Neuron (in vitro differentiated cells): Measurements from ENCODE around the gene YJEFN3.

Experiments used
- H2AFZ ChIP-seq: one replicate; pipeline ENCODE4 v1.6.1; 2013; ENCODE audit warnings: low read depth, mild to moderate bottlenecking, inconsistent platforms, low read length, moderate library complexity
- H3K27me3 ChIP-seq: one replicate; pipeline ENCODE4 v1.6.1; 2013; ENCODE audit warnings: low read length; ENCODE audit not compliant: insufficient read depth
- H3K36me3 ChIP-seq: one replicate; pipeline ENCODE4 v1.6.1; 2013; ENCODE audit warnings: low read length; ENCODE audit not compliant: insufficient read depth
- H3K4me1 ChIP-seq: one replicate; pipeline ENCODE4 v1.6.1; 2013; ENCODE audit warnings: low read length; ENCODE audit not compliant: insufficient read depth
- H3K4me3 ChIP-seq: 2 replicates; pipeline ENCODE4 v1.5.1; 2013; ENCODE audit warnings: mild to moderate bottlenecking, low read length, moderate library complexity
- H3K9me3 ChIP-seq: one replicate; pipeline ENCODE4 v1.6.1; 2013; ENCODE audit warnings: low read length

YJEFN3 gene

DNA sequence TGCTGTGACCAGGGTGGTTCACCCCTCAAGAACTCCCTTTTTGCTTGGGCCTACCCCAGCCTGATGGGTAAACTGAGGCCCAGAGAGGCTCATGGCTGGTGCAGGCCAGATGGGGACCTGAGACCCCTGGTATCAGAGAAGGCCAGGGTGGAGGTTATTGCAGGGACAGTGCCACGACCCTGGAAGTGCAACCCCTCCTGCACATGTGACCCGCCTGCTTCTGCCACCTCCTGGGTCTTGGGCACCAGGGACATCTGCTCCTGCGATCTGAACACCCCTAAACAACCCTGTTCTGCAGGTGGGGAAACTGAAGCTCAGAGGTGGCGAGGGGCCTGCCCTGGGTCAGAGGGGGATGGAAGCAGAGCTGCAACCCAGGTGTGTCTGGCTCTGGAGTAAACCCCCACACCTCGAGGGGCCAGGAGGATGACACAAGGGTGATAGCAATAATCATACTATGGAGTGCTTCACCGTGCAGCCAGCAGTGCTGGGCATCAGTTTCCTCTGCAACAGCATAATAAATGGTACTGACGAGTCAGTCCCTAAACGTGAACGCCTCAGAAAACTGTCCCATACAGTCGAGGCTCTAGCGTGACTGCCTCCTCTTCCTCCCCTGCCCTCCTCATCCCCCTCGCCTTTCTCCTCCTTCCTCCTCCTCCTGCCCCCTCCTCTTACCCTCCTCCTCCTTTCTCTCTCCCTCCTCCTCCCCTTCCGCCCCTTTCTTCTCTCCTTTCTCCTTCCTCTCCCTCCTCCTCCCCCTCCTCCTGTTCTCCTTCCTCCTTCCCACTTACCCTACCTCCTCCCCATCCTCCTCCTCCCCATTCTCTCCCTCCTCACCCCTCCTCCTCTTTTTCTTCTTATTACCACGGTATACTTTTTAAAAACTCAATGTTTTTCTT lies 4.3 kb downstream of the YJEFN3 start:
- Histone ChIP-seq H3K36me3 (peaks cover 27% of the 10 kb centered on the region), H3K9me3 (no peaks in the 10 kb centered on the region), H3K27me3 (no peaks in the 10 kb centered on the region), H3K4me1 (no peaks in the 10 kb centered on the region), H2AFZ (no peak overlapping the region), H3K4me3 (no peak overlapping the region)

DNA sequence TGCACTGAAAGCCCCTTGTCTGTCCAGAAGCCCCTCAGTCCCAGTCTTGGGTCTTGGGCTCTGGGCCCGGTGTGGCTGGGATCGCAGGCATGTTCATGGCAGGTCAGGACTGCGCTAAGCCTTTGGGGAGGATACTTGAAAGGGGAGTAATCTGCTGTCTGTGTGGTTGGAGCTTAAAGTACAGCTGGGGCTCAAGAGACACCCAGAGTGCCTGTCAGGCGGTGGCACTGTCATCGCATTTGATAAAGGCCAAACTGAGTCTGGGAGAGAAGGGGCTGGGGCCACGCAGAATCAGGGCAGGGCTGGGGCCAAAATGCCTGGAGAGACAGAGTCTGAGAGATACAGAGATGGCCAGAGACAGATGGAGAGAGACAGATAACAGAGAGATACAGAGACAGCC lies 5.1 kb downstream of the YJEFN3 start:
- Histone ChIP-seq H2AFZ (no peak overlapping the region), H3K9me3 (no peaks in the 10 kb centered on the region), H3K27me3 (no peaks in the 10 kb centered on the region), H3K4me3 (no peak overlapping the region), H3K4me1 (no peaks in the 10 kb centered on the region), H3K36me3 (peaks cover 21% of the 10 kb centered on the region)

DNA sequence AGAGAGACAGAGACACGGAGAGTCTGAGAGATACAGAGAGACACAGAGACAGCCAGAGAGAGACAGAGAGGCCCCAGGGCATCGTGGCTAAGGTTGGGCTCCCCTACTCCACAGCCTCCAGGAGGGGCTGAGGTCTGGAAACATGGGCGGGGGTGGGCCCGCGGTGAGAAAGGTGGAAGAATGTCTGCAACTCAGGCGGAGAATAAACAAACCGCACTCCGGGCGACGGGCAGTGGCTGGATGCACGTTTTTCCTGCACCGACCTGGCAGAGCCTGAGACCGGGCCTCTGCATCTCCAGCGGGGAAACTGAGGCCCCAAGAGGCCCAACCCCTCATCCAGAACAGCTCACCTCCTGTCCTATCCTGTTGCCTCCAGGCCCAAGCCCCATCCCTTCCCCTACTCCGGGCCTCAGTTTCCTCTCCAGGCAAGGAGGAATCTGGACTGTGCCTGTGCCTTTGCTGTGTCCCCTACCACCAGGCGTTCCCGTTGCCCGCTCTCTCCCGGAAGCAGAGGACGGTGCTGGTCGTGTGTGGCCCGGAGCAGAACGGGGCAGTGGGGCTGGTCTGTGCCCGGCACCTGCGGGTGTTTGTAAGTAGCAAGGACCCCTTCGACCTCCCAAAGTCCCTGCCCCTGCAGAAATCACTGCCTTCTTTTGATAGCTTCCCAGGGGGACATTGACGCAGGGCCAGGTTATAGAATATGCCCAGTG lies 6.0 kb downstream of the YJEFN3 start:
- Histone ChIP-seq H3K4me3 (no peak overlapping the region), H3K27me3 (no peaks in the 10 kb centered on the region), H3K36me3 (peaks cover 16% of the 10 kb centered on the region), H3K4me1 (no peaks in the 10 kb centered on the region), H2AFZ (no peak overlapping the region), H3K9me3 (no peaks in the 10 kb centered on the region)

DNA sequence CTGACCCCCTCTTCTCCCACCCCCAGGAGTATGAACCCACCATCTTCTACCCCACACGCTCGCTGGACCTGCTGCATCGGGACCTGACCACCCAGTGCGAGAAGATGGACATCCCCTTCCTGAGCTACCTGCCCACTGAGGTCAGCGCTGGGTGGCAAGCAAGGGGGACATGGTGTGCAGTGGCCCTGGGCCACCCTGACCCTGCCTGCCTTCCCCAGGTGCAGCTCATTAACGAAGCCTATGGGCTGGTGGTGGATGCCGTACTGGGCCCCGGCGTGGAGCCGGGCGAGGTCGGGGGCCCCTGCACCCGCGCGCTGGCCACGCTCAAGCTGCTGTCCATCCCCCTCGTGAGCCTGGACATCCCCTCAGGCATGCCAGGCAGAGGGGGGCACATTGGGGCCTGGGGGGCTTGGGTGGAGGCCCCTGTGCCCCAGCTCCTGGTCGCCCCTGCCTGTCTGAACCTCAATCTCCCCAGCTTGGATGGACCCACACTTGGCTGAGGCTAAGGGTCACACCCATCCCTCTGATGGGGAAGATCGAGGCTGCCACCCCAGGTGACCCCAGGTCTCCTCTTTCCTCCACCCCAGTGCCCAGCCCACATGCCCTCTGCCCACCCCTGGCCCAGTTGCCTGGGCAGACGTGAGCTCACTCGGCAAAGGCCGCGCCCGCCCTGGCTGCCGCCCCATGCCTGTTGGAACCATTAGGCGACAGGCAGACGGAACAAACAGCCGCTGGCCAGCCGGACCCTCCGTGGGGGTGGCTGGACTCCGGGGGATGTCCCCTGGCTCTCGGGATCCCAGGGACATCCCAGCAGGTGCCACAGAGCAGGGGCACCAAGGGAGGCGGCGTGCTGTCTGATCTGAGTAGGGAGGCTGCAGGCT lies 6.8 kb downstream of the YJEFN3 start:
- H2AFZ ChIP-seq, result no peak overlapping the region
- H3K4me1 ChIP-seq, result no peaks in the 10 kb centered on the region
- H3K4me3 ChIP-seq, result no peak overlapping the region
- no peaks in the 10 kb centered on the region for H3K9me3 ChIP-seq
- H3K36me3 ChIP-seq, result peaks cover 13% of the 10 kb centered on the region
- H3K27me3 ChIP-seq, result no peaks in the 10 kb centered on the region

DNA sequence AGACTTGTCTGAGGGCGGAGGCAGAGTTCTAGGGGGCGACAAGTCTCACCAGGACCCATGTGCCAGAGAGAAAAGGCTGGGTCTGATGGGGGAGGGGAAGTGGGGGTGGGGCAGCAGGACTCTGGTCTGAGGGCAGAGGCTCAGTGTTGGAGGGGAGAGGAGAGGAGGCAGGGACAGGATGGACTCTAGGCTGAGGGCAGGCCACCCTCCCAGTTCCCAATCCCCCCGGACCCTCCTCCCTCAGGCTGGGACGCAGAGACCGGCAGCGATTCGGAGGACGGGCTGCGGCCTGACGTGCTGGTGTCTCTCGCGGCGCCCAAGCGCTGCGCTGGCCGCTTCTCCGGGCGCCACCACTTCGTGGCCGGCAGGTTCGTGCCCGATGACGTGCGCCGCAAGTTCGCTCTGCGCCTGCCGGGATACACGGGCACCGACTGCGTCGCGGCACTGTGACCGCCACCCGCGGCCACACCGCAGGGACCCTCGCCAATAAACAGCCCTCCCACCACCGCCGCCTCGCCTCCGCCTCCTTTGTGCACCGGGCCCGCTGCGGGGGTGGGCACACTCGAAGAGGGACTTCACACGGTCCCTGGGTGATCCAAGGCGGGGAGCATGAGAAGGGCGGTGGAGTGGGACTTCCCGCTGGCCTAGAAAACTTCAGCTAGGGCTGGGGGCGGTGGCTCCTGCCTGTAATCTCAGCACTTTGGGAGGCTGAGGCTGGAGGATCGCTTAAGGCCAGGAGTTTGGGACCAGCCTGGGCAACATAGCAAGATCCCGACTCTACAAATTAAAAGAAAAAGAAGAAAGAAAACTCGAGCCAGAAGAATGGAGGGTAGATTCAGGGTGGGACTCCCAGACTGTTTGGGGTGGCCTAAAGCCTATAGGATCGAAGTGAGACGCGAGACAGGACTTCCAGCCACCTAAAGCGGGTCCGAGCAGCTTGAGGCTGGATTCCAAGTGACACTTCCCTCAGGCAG lies 8.7 kb downstream of the YJEFN3 start:
- peaks cover 4% of the 10 kb centered on the region for H3K9me3 ChIP-seq
- H3K4me3 ChIP-seq, result no peak overlapping the region
- H3K27me3 ChIP-seq, result no peaks in the 10 kb centered on the region
- H2AFZ ChIP-seq, result no peak overlapping the region
- no peaks in the 10 kb centered on the region for H3K4me1 ChIP-seq
- peaks cover 4% of the 10 kb centered on the region for H3K36me3 ChIP-seq

DNA sequence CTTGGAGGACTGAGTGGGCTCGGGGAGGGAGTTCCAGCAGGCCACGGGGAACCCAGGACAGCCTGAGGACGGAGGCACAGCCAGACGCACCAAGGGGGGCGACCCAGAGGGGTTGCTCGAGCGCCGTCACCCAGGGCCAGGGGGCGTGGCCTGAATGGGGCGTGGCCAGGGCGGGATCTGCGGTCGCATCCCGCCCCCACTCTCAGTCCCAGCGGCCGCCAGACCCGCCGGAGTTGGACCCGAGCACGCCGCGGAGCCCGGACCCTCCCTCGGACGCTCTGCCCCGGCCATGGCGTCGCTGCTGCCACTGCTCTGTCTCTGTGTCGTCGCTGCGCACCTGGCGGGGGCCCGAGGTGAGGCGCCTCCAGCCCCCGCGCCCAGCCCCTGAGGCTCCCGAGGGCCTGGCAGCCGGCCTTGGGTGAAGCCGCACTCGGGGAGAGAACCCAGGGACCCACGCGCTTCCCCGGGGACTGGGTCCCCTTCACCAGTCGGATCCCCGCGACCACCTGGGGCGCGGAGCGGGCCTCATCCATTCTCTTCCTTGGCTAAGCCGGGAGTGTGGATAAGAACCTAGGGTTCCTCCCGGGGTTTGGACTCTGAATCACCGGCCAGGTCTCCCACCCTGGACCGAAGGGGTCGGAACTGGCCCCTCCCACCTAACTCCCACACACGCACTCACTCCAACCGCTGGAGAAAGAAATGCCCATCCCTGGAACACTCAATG lies 9.5 kb downstream of the YJEFN3 start, which contains the start of gene CILP2:
TSS of gene CILP2 (plus strand) at position 205 of the 724 bp plus-strand sequence. CDS start at position 290, 85 bp downstream.
- Histone ChIP-seq H3K9me3 (peaks cover 6% of the 10 kb centered on the region), H3K4me3 (no peak within 1 kb of the TSS), H3K27me3 (no peaks in the 10 kb centered on the region), H3K36me3 (peaks cover 4% of the 10 kb centered on the region), H3K4me1 (no peaks in the 10 kb centered on the region), H2AFZ (no peak within 1 kb of the TSS)

DNA sequence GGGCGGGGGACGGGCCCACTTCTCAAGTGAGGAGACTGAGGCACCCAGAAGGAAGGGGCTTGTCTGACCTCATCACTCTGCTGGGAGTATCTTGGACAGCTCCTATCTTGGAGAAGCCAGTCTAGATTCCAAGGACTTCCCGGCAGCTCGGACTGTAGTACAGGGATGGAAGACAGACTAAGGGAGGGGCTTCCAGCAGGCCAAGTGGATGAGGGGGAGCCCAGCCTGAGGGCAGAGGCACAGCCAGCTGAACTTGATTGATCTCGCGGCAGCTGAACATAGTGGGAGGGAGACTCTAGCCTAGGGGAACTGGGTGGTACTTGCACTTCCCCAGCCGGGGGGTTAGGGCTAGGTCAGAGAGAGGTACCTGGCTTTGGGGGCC lies 10.1 kb downstream of the YJEFN3 start:
- no peaks in the 10 kb centered on the region for H3K27me3 ChIP-seq
- peaks cover 4% of the 10 kb centered on the region for H3K36me3 ChIP-seq
- no peaks in the 10 kb centered on the region for H3K4me1 ChIP-seq
- no peak overlapping the region for H2AFZ ChIP-seq
- H3K4me3 ChIP-seq, result no peak overlapping the region
- peaks cover 6% of the 10 kb centered on the region for H3K9me3 ChIP-seq

DNA sequence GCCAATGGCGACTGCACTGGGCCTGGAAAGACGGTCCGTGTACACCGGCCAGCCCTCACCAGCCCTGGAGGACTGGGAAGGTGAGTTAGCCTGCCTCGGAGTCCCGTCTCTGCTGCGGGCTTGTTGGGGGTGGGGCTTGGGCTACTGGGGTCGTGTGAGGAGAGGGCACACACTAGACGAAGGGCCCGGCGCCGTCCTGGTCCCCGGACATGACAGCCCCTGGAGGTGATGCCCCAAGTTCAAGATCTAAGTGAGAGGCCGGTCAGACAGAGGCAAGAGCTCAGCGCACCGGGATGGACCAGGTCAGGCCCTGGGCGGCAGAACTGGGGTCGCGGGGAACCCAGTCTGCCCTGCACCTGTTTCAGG lies 11.0 kb downstream of the YJEFN3 start:
- H3K27me3 ChIP-seq, result no peaks in the 10 kb centered on the region
- no peak overlapping the region for H3K4me3 ChIP-seq
- H2AFZ ChIP-seq, result no peak overlapping the region
- peaks cover 4% of the 10 kb centered on the region for H3K36me3 ChIP-seq
- H3K9me3 ChIP-seq, result peaks cover 8% of the 10 kb centered on the region
- no peaks in the 10 kb centered on the region for H3K4me1 ChIP-seq

DNA sequence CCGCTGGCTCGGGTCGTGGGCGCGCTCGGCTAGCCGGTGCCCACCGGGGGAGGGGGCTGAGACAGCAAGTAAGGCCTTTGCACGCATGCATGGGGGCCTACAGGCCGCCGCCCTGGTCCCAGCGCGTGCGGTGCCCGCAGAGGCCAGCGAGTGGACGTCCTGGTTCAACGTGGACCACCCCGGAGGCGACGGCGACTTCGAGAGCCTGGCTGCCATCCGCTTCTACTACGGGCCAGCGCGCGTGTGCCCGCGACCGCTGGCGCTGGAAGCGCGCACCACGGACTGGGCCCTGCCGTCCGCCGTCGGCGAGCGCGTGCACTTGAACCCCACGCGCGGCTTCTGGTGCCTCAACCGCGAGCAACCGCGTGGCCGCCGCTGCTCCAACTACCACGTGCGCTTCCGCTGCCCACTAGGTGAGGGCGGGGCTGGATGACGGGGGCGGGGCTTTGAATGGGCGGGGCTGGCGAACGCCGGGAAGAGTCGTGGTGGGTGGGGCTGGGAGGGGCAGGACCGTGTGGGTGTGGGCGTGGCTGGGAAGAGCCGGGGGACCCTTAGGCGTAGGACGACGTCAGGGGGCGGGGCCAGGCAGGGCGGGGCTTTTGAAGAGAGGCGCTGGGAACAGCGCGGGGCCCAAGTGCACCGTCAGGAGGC lies 11.5 kb downstream of the YJEFN3 start:
- Histone ChIP-seq H3K9me3 (peaks cover 12% of the 10 kb centered on the region), H3K4me3 (no peak overlapping the region), H3K4me1 (no peaks in the 10 kb centered on the region), H3K27me3 (no peaks in the 10 kb centered on the region), H3K36me3 (peaks cover 4% of the 10 kb centered on the region), H2AFZ (no peak overlapping the region)

DNA sequence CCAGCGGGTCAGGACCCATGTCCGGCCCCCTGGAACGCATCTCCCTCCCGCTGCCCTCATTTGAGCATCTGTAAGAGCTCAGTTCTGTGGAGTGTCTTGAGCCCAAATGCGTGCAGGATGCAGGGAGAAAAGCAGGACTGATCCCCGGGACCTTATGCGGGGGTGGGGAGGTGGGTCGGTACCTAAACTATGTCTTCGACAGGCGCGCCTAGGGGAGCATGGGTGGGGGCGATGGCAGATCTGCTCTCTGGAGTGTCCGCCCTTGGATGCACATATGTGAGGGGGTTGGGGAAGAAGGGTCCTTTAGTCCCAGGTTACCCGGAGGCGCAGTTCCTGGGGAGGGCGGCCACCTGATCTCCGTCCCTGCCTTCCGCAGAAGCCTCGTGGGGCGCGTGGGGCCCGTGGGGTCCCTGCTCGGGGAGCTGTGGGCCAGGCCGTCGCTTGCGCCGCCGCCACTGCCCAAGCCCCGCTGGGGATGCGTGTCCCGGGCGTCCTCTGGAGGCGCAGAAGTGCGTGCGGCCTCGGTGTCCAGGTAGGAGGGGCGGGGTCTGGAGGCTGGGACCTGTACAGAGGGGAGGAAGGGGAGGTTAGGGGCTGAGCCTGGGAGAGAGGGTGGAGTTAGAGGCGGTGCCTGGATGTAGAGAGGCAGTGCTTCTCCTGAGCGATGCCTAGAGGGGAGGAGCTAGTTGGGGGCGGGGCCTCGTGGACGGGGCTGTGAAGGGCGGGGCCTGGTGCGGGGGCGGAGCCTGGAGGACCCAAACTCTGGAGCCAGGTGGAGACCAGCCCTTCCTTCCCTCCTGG lies 12.2 kb downstream of the YJEFN3 start:
- peaks cover 12% of the 10 kb centered on the region for H3K9me3 ChIP-seq
- H3K4me1 ChIP-seq, result no peaks in the 10 kb centered on the region
- no peaks in the 10 kb centered on the region for H3K27me3 ChIP-seq
- H3K4me3 ChIP-seq, result no peak overlapping the region
- peaks cover 4% of the 10 kb centered on the region for H3K36me3 ChIP-seq
- no peak overlapping the region for H2AFZ ChIP-seq

DNA sequence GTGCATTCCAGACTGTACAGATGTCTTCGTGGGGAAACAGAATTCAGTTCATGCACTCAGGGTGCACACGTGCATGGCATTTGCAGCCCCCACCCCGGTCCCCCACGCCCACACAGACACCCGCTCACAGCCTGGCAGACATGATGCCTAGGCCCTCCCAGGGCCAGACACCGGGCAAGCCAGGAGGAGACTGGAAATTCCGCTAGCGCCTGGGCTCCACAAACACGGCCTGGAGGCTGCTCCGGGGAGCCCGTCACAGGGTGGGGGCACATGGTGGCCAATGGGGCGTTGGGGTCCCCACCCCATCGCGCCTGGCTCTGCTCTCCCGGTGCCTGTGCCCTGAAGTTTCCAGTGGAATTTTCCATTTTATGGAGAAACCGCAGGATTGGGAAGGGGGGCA lies 12.9 kb downstream of the YJEFN3 start:
- Histone ChIP-seq H3K9me3 (peaks cover 12% of the 10 kb centered on the region), H2AFZ (no peak overlapping the region), H3K36me3 (peaks cover 4% of the 10 kb centered on the region), H3K4me1 (no peaks in the 10 kb centered on the region), H3K4me3 (no peak overlapping the region), H3K27me3 (no peaks in the 10 kb centered on the region)
